ENCODE results near the gene SIPA1L3. TPM values are rescaled to one million over a fixed set of nuclear protein-coding genes. Genes with fewer than 3 reads are reported as not detected.

Gene SIPA1L3
- total and polyA plus RNA-seq, 2 of the 13 experiments (the other 11 are each of a cell fraction or from before 2014, with no cell fraction given) = 5.5 to 7.7 TPM

- TF ChIP-seq ZNF574 (CRISPR knock-in tag; IDR thresholded peaks at IDR 0.05) = no peak
- no peak for TF ChIP-seq TAF1 (CRISPR knock-in tag; IDR thresholded peaks at IDR 0.05)
These were observed 251.7 kb downstream of the SIPA1L3 start (continued) for GRCh38 chr19:38158730-38159129.

- Histone ChIP-seq H3K79me2 (ENCODE audit: insufficient read depth, low read length) (no peaks in the 10 kb centered on the region), H3K36me3 (replicated peaks in 1 of 2; ENCODE audit: control insufficient read depth in 1 of 2, insufficient read depth in 2 of 2, low read length in 2 of 2) (peaks cover 11 to 34% of the 10 kb centered on the region in 2 experiments; a peak in 4 of 5 replicates), H3K4me2 (ENCODE audit: low read depth, low read length) (no peak overlapping the region), H3K4me3 (replicated peaks in 1 of 3; ENCODE audit: insufficient read depth in 1 of 3, low read depth in 2 of 3, low read length in 3 of 3) (no peak overlapping the region), H4K20me1 (ENCODE audit: insufficient read depth, low read length) (no peaks in the 10 kb centered on the region), H3K27me3 (ENCODE audit: control insufficient read depth in 1 of 2, insufficient read depth in 2 of 2, low read length in 2 of 2) (no peaks in the 10 kb centered on the region), H3K9me3 (ENCODE audit: low read length) (peaks cover 9% of the 10 kb centered on the region; the same call in 1 of the 2 replicates), H3K4me1 (ENCODE audit: insufficient read depth, low read length) (no peaks in the 10 kb centered on the region), H2AFZ (ENCODE audit: low read length) (no peak overlapping the region), H3K9ac (ENCODE audit: insufficient read depth, low read depth, low read length) (no peak overlapping the region), H3K27ac (ENCODE audit: extremely low read length, insufficient read depth, low read length) (no peak overlapping the region)
- WGBS (ENCODE audit: low lambda C conversion rate) = 100% methylated on average over 1 of the region's 5 CpGs
- in situ Hi-C loops (cut with HindIII; ENCODE audit: extremely low pct_ligation_motif_present, low pct_unique_long_range_greater_than_20kb) = no loop called here
- ChIA-PET CTCF (ENCODE audit: low intra/inter-chr PET ratio, low total read pairs) (no interaction called here), POLR2A (no interaction called here)
- BruUV-seq (replicated peaks) = no TSS peak
- intact Hi-C loops (cut with micrococcal nuclease; ENCODE audit: unreplicated experiment) = no loop called here
- no peak for ATAC-seq
- DNase-seq (ENCODE audit: low spot score) = no peak
- no peak for FAIRE-seq
- TF ChIP-seq ZNF142 (CRISPR knock-in tag; IDR thresholded peaks at IDR 0.05) (no peak), HBP1 (CRISPR knock-in tag; IDR thresholded peaks at IDR 0.05; ENCODE audit: low read depth) (no peak), ZNF609 (CRISPR knock-in tag; IDR thresholded peaks at IDR 0.05; ENCODE audit: borderline replicate concordance) (no peak), ZSCAN20 (CRISPR knock-in tag; IDR thresholded peaks at IDR 0.05; ENCODE audit: borderline replicate concordance) (no peak), KDM3A (CRISPR knock-in tag; IDR thresholded peaks at IDR 0.05; ENCODE audit: low read depth) (no peak)
These were observed 255.1 kb downstream of the SIPA1L3 start for GRCh38 chr19:38162094-38162493.
